Upper lobe of left lung (tissue), 6 donors: ENCODE results near the gene SIK3. TPM values are rescaled to one million over a fixed set of nuclear protein-coding genes. Genes with fewer than 3 reads are reported as not detected.

ENCODE experiments used
- ATAC-seq, 2 donors: fragments of 200-7000 bp; cut with Tn5 transposase; one replicate each; pipeline ENCODE4 v1.9.1; 2022; ENCODE audit warnings: mild to moderate bottlenecking in 2 of 2, moderate library complexity in 2 of 2; ENCODE audit not compliant: low FRiP score in 2 of 2
- DNase-seq, 2 donors: peaks; one replicate each; pipeline ENCODE4 v3.0.0-alpha.2; 2019 to 2020
- H3K27ac ChIP-seq, 4 donors: fragments of 200-600 bp; sonication (generic); one replicate each; pipeline ENCODE4 v1.5.1; 2016 to 2019
- H3K27me3 ChIP-seq, 4 donors: fragments of 200-600 bp; sonication (generic); one replicate each; pipeline ENCODE4 v1.5.1; 2017 to 2019
- H3K36me3 ChIP-seq, 4 donors: fragments of 200-600 bp; sonication (generic); one replicate each; pipeline ENCODE4 v1.5.1; 2016 to 2019
- H3K4me1 ChIP-seq, 4 donors: fragments of 200-600 bp; sonication (generic); one replicate each; pipeline ENCODE4 v1.5.1; 2018 to 2019
- H3K4me3 ChIP-seq, 4 donors: fragments of 200-600 bp; sonication (generic); one replicate each; pipeline ENCODE4 v1.5.1; 2017 to 2019; ENCODE audit warnings: mild to moderate bottlenecking in 2 of 4, moderate library complexity in 1 of 4
- H3K9me3 ChIP-seq, 4 donors: fragments of 200-600 bp; sonication (generic); one replicate each; pipeline ENCODE4 v1.5.1; 2018 to 2019
- CTCF ChIP-seq, 6 experiments: fragments of 450-650 bp in 4 of 6; fragments of 200-600 bp in 2 of 6; sonication (generic) in 2 of 6; IDR thresholded peaks; one replicate each; pipeline ENCODE4 v1.5.1; 2016 to 2019; ENCODE audit warnings: antibody characterized with exemption in 6 of 6
- EP300 ChIP-seq, 4 donors: sonication (generic); formaldehyde crosslinking; IDR thresholded peaks; one replicate each; pipeline ENCODE4 v1.5.1; 2017; ENCODE audit warnings: antibody characterized with exemption in 4 of 4, control low read depth in 2 of 4
- POLR2A ChIP-seq, 4 donors: fragments of 450-650 bp; IDR thresholded peaks; one replicate each; pipeline ENCODE4 v1.5.1; 2016 to 2017; ENCODE audit warnings: antibody characterized with exemption in 4 of 4, mild to moderate bottlenecking in 2 of 4
- POLR2AphosphoS5 ChIP-seq, 2 donors: sonication (generic); formaldehyde crosslinking; IDR thresholded peaks; one replicate each; pipeline ENCODE4 v1.5.1; 2017; ENCODE audit warnings: antibody characterized with exemption in 2 of 2
- WGBS, 2 donors: methylation state at CpG; one replicate each; pipeline ENCODE4 v1.1.5; 2017 to 2018; 5-methylcytosine and 5-hydroxymethylcytosine counted together
- total RNA-seq, 6 donors: library from RNA; depleted of rRNA in 4 of 6; stranded (reverse); fragments of >200 nt in 4 of 6; gene quantifications; one replicate each; pipeline versions ENCODE4 v1.1.0 to v1.2.1, GENCODE V29; 2016 to 2021
- donor health status: DM: no; HTN: no; CAD: no; lungs with moderate emphysema.
- donor health status: DM: no; HTN: yes; CAD: no; lungs with severe emphysema.

The SIK3 gene
- total RNA-seq, 6 donors from 2014 or later, result 26.9 to 115 (median 43.7) TPM

DNA sequence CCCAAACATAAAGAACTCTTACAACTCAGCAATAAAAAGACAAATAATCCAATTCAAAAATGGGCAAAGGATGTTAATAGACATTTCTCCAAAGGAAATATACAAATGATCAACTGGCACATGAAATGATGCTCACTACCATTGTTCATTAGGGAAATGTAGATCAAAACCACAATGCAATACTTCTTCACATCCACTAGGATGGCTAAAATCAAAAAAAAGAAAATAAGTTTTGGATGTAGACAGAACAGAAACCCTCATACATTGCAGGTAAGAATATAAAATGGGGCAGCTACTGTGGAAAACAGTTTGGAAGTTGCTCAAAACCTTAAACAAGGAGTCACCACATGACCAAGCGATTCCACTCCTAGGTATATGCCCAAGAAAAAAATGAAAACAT lies 16.3 kb downstream of the SIK3 start:
- DNase-seq, result no peak
- Histone ChIP-seq H3K9me3 (no peaks in the 10 kb centered on the region), H3K27ac (no peak overlapping the region), H3K4me1 (peaks cover 8 to 22% (median 14%) of the 10 kb centered on the region in 4 donors), H3K4me3 (no peak overlapping the region), H3K27me3 (no peaks in the 10 kb centered on the region), H3K36me3 (no peaks in the 10 kb centered on the region)
- WGBS, 2 donors, result 100% methylated on average over 1 of the region's 1 CpG
- no peak for ATAC-seq
- TF ChIP-seq POLR2A (IDR thresholded peaks at IDR 0.05), result no peak
- peak in 1 of 6 experiments; percentile 7 for TF ChIP-seq CTCF (IDR thresholded peaks at IDR 0.05)
- TF ChIP-seq POLR2AphosphoS5 (IDR thresholded peaks at IDR 0.05), result no peak
- TF ChIP-seq EP300 (IDR thresholded peaks at IDR 0.05), result no peak

GRCh38 chr11:117080370-117080769 lies 17.9 kb downstream of the SIK3 start:
- Histone ChIP-seq H3K9me3 (no peaks in the 10 kb centered on the region), H3K4me1 (peaks cover 11 to 24% (median 15%) of the 10 kb centered on the region in 4 donors), H3K4me3 (no peak overlapping the region), H3K27me3 (no peaks in the 10 kb centered on the region), H3K27ac (no peak overlapping the region), H3K36me3 (no peaks in the 10 kb centered on the region)
- TF ChIP-seq CTCF (IDR thresholded peaks at IDR 0.05) (no peak), EP300 (IDR thresholded peaks at IDR 0.05) (no peak), POLR2AphosphoS5 (IDR thresholded peaks at IDR 0.05) (no peak), POLR2A (IDR thresholded peaks at IDR 0.05) (no peak)
- 91 to 94% methylated on average over 5 of the region's 5 CpGs for WGBS, 2 donors
- DNase-seq (no peak), ATAC-seq (no peak)

GRCh38 chr11:117076941-117077691 lies 21.1 kb downstream of the SIK3 start:
- no peaks in the 10 kb centered on the region for H3K9me3 ChIP-seq

GRCh38 chr11:117075186-117075585 lies 23.0 kb downstream of the SIK3 start:
- ATAC-seq (no peak), DNase-seq (no peak)
- peaks cover 36 to 54% (median 53%) of the 10 kb centered on the region in 4 donors for H3K4me1 ChIP-seq
- no peak overlapping the region for H3K4me3 ChIP-seq
- WGBS, 2 donors, result 72 to 82% methylated on average over 1 of the region's 1 CpG
- H3K27ac ChIP-seq, result no peak overlapping the region
- H3K36me3 ChIP-seq, result no peaks in the 10 kb centered on the region
- TF ChIP-seq POLR2A (IDR thresholded peaks at IDR 0.05) (no peak), EP300 (IDR thresholded peaks at IDR 0.05) (no peak), CTCF (IDR thresholded peaks at IDR 0.05) (no peak), POLR2AphosphoS5 (IDR thresholded peaks at IDR 0.05) (no peak)
- no peaks in the 10 kb centered on the region for H3K27me3 ChIP-seq
- H3K9me3 ChIP-seq, result no peaks in the 10 kb centered on the region

More at GRCh38 chr11:117076941-117077691, 21.1 kb downstream of the SIK3 start:
- ATAC-seq, result no peak
- WGBS, 2 donors, result 69 to 81% methylated on average over 3 of the region's 3 CpGs
- H3K36me3 ChIP-seq, result no peaks in the 10 kb centered on the region
- H3K4me1 ChIP-seq, result peaks cover 28 to 47% (median 36%) of the 10 kb centered on the region in 4 donors
- no peak overlapping the region for H3K27ac ChIP-seq
- no peaks in the 10 kb centered on the region for H3K27me3 ChIP-seq
- H3K4me3 ChIP-seq, result no peak overlapping the region
- TF ChIP-seq EP300 (IDR thresholded peaks at IDR 0.05) (no peak), POLR2AphosphoS5 (IDR thresholded peaks at IDR 0.05) (no peak), CTCF (IDR thresholded peaks at IDR 0.05) (no peak), POLR2A (IDR thresholded peaks at IDR 0.05) (no peak)
- no peak for DNase-seq

- Histone ChIP-seq H3K4me3 (no peak overlapping the region), H3K27ac (no peak overlapping the region), H3K9me3 (no peaks in the 10 kb centered on the region), H3K36me3 (no peaks in the 10 kb centered on the region), H3K4me1 (peaks cover 36 to 59% (median 53%) of the 10 kb centered on the region in 4 donors), H3K27me3 (no peaks in the 10 kb centered on the region)
- ATAC-seq (peak in 1 of 2 donors; percentile 38), DNase-seq (no peak)
- TF ChIP-seq EP300 (IDR thresholded peaks at IDR 0.05), result no peak
These were observed 24.1 kb downstream of the SIK3 start for GRCh38 chr11:117074119-117074518.
